RWPE1 (cell line): Measurements from ENCODE around the gene CNKSR2.

Experiments
- CTCF ChIA-PET: fragments of 350-600 bp; sonication (Branson Sonifier 250); formaldehyde crosslinking; extraction: SDS; loops from one replicate; lab custom pipeline; 2021; lab: Yijun Ruan, JAX
- POLR2A ChIA-PET: fragments of 400-600 bp; formaldehyde crosslinking; extraction: SDS; loops from one replicate; lab custom pipeline; 2020; ENCODE audit warnings: antibody characterized with exemption; ENCODE audit not compliant: low non-redundant PET; lab: Yijun Ruan, JAX
- DNase-seq: peaks from one replicate; pipeline ENCODE4 v3.0.0; 2012; ENCODE audit warnings: low spot score
- H3K27ac ChIP-seq: fragments of 450-650 bp; 2 replicates; pipeline ENCODE4 v1.5.1; 2017
- CTCF ChIP-seq: fragments of 450-650 bp; conservative IDR thresholded peaks from 2 replicates; pipeline ENCODE4 v1.5.1; 2017; ENCODE audit warnings: low read depth, mild to moderate bottlenecking

Gene CNKSR2

GRCh38 chrX:21666252-21666651, 292.0 kb downstream of the CNKSR2 start:
- TF ChIP-seq CTCF, result no peak
- no peak overlapping the region for H3K27ac ChIP-seq
- ChIA-PET CTCF (no interaction called here), POLR2A (no interaction called here)
- DNase-seq, result no peak

- ChIA-PET CTCF (no interaction called here), POLR2A (no interaction called here)
- TF ChIP-seq CTCF, result no peak
- no peak for DNase-seq
- no peak overlapping the region for H3K27ac ChIP-seq
Measured at GRCh38 chrX:21666679-21667078, 292.5 kb downstream of the CNKSR2 start.

GRCh38 chrX:21674430-21675186, 300.4 kb downstream of the CNKSR2 start:
- no peak for TF ChIP-seq CTCF
- ChIA-PET POLR2A (no interaction called here), CTCF (no interaction called here)
- no peak overlapping the region for H3K27ac ChIP-seq
- DNase-seq, result no peak

- H3K27ac ChIP-seq, result no peak overlapping the region
- no peak for DNase-seq
- ChIA-PET CTCF (no interaction called here), POLR2A (no interaction called here)
- no peak for TF ChIP-seq CTCF
Measured at GRCh38 chrX:21675931-21676330, 301.7 kb downstream of the CNKSR2 start.

- no peak for TF ChIP-seq CTCF
- ChIA-PET POLR2A (no interaction called here), CTCF (no interaction called here)
- DNase-seq, result no peak
- H3K27ac ChIP-seq, result no peak overlapping the region
Measured at GRCh38 chrX:21678048-21678612, 303.9 kb downstream of the CNKSR2 start.

GRCh38 chrX:21683941-21684340, 309.7 kb downstream of the CNKSR2 start:
- ChIA-PET CTCF (no interaction called here), POLR2A (no interaction called here)
- TF ChIP-seq CTCF, result no peak
- no peak overlapping the region for H3K27ac ChIP-seq
- no peak for DNase-seq
